Aorta (tissue), 5 donors: ENCODE results near the gene CEP128. TPM values are rescaled to one million over a fixed set of nuclear protein-coding genes. Genes with fewer than 3 reads are reported as not detected.
A peak's percentile ranks its signal among the peaks of the same experiment; 100 is the strongest.
"Not testable (repeated sequence)": the region's sequence is repeated elsewhere in the genome, so short reads cannot be mapped to it uniquely, and the experiment has no call there.

Source experiments
- ATAC-seq: fragments of 200-7000 bp; cut with Tn5 transposase; one replicate; pipeline ENCODE4 v1.9.1; 2022; ENCODE audit warnings: moderate library complexity; ENCODE audit not compliant: low FRiP score
- DNase-seq, 2 donors: peaks; one replicate each; pipeline ENCODE4 v3.0.0-alpha.2; 2020
- H3K27ac ChIP-seq, 2 donors: one replicate each; pipeline ENCODE4 v1.5.1; 2013; ENCODE audit warnings: low read length in 2 of 2, mild to moderate bottlenecking in 2 of 2, moderate library complexity in 2 of 2, control low read depth in 1 of 2, inconsistent platforms in 1 of 2, low read depth in 1 of 2
- H3K27me3 ChIP-seq, 2 donors: one replicate each; pipeline ENCODE4 v1.6.1; 2013; ENCODE audit warnings: control low read depth in 1 of 2, low read length in 1 of 2, mild to moderate bottlenecking in 1 of 2, moderate library complexity in 1 of 2; ENCODE audit not compliant: insufficient read depth in 2 of 2, control insufficient read depth in 1 of 2
- H3K36me3 ChIP-seq, 2 donors: one replicate each; pipeline ENCODE4 v1.6.1; 2013; ENCODE audit warnings: control low read depth in 1 of 2, low read length in 1 of 2, mild to moderate bottlenecking in 1 of 2; ENCODE audit not compliant: insufficient read depth in 2 of 2, control insufficient read depth in 1 of 2
- H3K4me1 ChIP-seq, 2 donors: one replicate each; pipeline ENCODE4 v1.6.1; 2013; ENCODE audit warnings: low read length in 2 of 2, control low read depth in 1 of 2, mild to moderate bottlenecking in 1 of 2, moderate library complexity in 1 of 2; ENCODE audit not compliant: insufficient read depth in 2 of 2, control insufficient read depth in 1 of 2
- H3K4me3 ChIP-seq, 2 donors: one replicate each; pipeline ENCODE4 v1.5.1; 2013; ENCODE audit warnings: low read length in 2 of 2, control low read depth in 1 of 2, mild to moderate bottlenecking in 1 of 2
- H3K9me3 ChIP-seq: one replicate; pipeline ENCODE4 v1.6.1; 2013; ENCODE audit warnings: mild to moderate bottlenecking, low read length; ENCODE audit not compliant: control insufficient read depth
- WGBS, 2 donors: extraction: QIAGEN DNeasy Blood & Tissue Kit; methylation state at CpG; one replicate each; pipeline ENCODE4 v1.1.7; 2013; 5-methylcytosine and 5-hydroxymethylcytosine counted together
- intact Hi-C, 2 donors: fragments of 100-400 bp; cut with DNase I; formaldehyde crosslinking; loops; one replicate each; pipeline versions ENCODE4 v1.14.2 to v1.15.0; 2022
- polyA plus RNA-seq, 2 donors: library from polyadenylated mRNA; stranded (reverse); fragments of 200-250 nt; gene quantifications; one replicate each; pipeline ENCODE4 v1.2.3, GENCODE V29; 2013
- total RNA-seq, 2 donors: library from RNA; stranded (reverse); fragmentation: NEBNext Ultra II Directional; extraction: Animal tissue kit (Norgen Biotek cat#: 25700); gene quantifications; one replicate each; pipeline ENCODE4 v1.2.1, GENCODE V29; 2021
- donor health status: healthy with polysubstance abuse.
- donor health status: Bipolar disorder and iron deficiency.
- donor health status: DM: no; HTN: no; CAD: no.
- donor health status: DM: no; HTN: no; CAD: no.
- donor health status: DM: yes; HTN: yes; CAD: no.

Gene CEP128
- total and polyA plus RNA-seq, 4 donors, result 0.95 to 8.4 (median 4.4) TPM

DNA sequence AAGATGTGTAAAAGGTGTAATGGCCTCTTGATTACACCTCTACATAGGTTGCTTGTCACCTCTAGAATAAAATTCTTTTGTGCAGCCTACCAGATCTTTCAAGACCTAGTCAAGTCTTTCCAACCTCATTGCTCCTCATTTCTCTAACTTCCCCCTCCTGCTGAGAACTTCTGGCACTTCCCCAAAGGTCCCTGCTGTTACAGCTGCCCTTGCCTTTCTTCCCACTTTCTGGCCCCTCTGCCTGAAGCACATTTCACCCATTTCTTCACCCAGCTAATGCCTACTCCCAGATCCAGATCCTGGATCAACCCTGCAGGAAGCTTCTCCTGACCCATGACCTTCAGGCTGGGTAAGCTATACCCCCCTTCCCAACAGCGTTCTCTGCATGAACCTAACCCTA, 15.4 kb upstream of the CEP128 start:
- Histone ChIP-seq H3K27me3 (peaks cover 0 to 2% of the 10 kb centered on the region in 2 donors), H3K9me3 (no peaks in the 10 kb centered on the region), H3K36me3 (no peaks in the 10 kb centered on the region), H3K4me3 (no peak overlapping the region), H3K4me1 (no peaks in the 10 kb centered on the region), H3K27ac (no peak overlapping the region)
- 67 to 75% methylated on average over 1 of the region's 1 CpG for WGBS, 2 donors
- intact Hi-C loops, result no loop called here
- DNase-seq (peak in 1 of 2 donors; percentile 53), ATAC-seq (no peak)

GRCh38 chr14:80956102-80956501, 14.6 kb upstream of the CEP128 start:
- WGBS, 2 donors, result 79 to 83% methylated on average over 2 of the region's 2 CpGs
- H3K4me3 ChIP-seq, result no peak overlapping the region

DNA sequence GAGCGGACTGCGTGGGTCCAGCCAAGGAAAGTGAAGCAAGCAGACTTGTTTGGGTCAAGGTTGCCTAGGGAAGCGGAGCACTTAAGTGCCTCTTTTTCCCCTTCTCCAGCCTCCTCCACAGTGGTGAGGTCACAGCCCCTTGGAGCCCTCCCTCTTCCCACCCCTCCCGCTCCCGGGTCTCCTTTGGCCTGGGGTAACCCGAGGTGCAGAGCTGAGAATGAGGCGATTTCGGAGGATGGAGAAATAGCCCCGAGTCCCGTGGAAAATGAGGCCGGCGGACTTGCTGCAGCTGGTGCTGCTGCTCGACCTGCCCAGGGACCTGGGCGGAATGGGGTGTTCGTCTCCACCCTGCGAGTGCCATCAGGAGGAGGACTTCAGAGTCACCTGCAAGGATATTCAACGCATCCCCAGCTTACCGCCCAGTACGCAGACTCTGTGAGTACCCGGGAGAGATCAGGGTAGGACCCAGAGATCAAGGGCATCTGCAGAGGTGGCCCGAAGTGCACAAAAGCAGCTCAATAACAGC, 13.9 kb upstream of the CEP128 start, which contains the start of gene TSHR:
TSS of gene TSHR (plus strand) at position 206 of the 526 bp plus-strand sequence. CDS start at position 266, 60 bp downstream.
- ATAC-seq, result peak; percentile 63
- 23 to 24% methylated on average over 21 of the region's 21 CpGs for WGBS, 2 donors
- no peaks in the 10 kb centered on the region for H3K4me1 ChIP-seq
- H3K36me3 ChIP-seq, result no peaks in the 10 kb centered on the region
- H3K4me3 ChIP-seq, result peak within 1 kb of the TSS; percentile 12 to 21
- H3K27ac ChIP-seq, result no peak within 1 kb of the TSS
- intact Hi-C loops, result loop anchor here (1.0 to 2.0 kb wide), 2 partner anchors 31 to 32 kb away; no protein-coding TSS in a partner anchor
- no peak for DNase-seq
- H3K27me3 ChIP-seq, result peaks cover 0 to 2% of the 10 kb centered on the region in 2 donors
- H3K9me3 ChIP-seq, result no peaks in the 10 kb centered on the region

More at GRCh38 chr14:80956102-80956501, 14.6 kb upstream of the CEP128 start:
- Histone ChIP-seq H3K9me3 (no peaks in the 10 kb centered on the region), H3K27me3 (peaks cover 0 to 2% of the 10 kb centered on the region in 2 donors), H3K36me3 (no peaks in the 10 kb centered on the region), H3K4me1 (no peaks in the 10 kb centered on the region), H3K27ac (no peak overlapping the region)
- ATAC-seq (no peak), DNase-seq (no peak)
- intact Hi-C loops, result no loop called here

GRCh38 chr14:80954687-80955299, 13.3 kb upstream of the CEP128 start:
- Histone ChIP-seq H3K27ac (no peak overlapping the region), H3K9me3 (no peaks in the 10 kb centered on the region), H3K4me3 (peak overlapping the region; percentile 12 to 21), H3K36me3 (no peaks in the 10 kb centered on the region), H3K4me1 (no peaks in the 10 kb centered on the region), H3K27me3 (peaks cover 0 to 2% of the 10 kb centered on the region in 2 donors)
- ATAC-seq, result peak; percentile 94
- intact Hi-C loops, result loop anchor here (1.0 to 2.0 kb wide), 2 partner anchors 32 to 33 kb away; no protein-coding TSS in a partner anchor
- WGBS, 2 donors, result 0 to 1% methylated on average over 29 of the region's 29 CpGs
- peak; percentile 84 to 91 for DNase-seq

DNA sequence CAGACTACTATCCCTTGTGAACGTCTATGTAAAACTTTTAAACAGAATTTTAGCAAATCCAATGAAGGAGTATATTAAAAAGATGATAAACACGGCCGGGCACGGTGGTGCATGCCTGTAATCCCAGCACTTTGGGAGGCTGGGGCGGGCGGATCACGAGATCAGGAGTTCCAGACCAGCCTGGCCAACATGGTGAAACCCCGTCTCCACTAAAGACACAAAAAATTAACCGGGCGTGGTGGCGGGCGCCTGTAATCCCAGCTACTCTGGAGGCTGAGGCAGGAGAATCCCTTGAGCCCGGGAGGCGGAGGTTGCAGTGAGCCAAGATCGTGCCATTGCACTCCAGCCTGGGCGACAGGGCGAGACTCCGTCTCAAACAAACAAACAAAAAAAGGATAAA, 11.7 kb upstream of the CEP128 start:
- H3K4me3 ChIP-seq, DNase-seq, H3K4me1 ChIP-seq, intact Hi-C loops, ATAC-seq, H3K27me3 ChIP-seq, H3K9me3 ChIP-seq, H3K27ac ChIP-seq, H3K36me3 ChIP-seq: not testable (repeated sequence)
- WGBS, 2 donors, result 82 to 83% methylated on average over 18 of the region's 18 CpGs

- DNase-seq, result no peak
- intact Hi-C loops, result no loop called here
- Histone ChIP-seq H3K27ac (no peak overlapping the region), H3K4me1 (no peaks in the 10 kb centered on the region), H3K4me3 (no peak overlapping the region), H3K9me3 (no peaks in the 10 kb centered on the region), H3K36me3 (no peaks in the 10 kb centered on the region), H3K27me3 (no peaks in the 10 kb centered on the region)
- WGBS, 2 donors, result 77 to 85% methylated on average over 4 of the region's 4 CpGs
- ATAC-seq, result no peak
Measured at GRCh38 chr14:80951491-80951890, 10.0 kb upstream of the CEP128 start.

- no peak for ATAC-seq
- Histone ChIP-seq H3K4me1 (no peaks in the 10 kb centered on the region), H3K27me3 (peaks cover 0 to 1% of the 10 kb centered on the region in 2 donors), H3K27ac (no peak overlapping the region), H3K4me3 (no peak overlapping the region), H3K36me3 (no peaks in the 10 kb centered on the region), H3K9me3 (no peaks in the 10 kb centered on the region)
- 0% methylated on average over 1 of the region's 1 CpG for WGBS, 2 donors
- intact Hi-C loops, result no loop called here
- no peak for DNase-seq
Measured at GRCh38 chr14:80948291-80948690, 6.8 kb upstream of the CEP128 start.

DNA sequence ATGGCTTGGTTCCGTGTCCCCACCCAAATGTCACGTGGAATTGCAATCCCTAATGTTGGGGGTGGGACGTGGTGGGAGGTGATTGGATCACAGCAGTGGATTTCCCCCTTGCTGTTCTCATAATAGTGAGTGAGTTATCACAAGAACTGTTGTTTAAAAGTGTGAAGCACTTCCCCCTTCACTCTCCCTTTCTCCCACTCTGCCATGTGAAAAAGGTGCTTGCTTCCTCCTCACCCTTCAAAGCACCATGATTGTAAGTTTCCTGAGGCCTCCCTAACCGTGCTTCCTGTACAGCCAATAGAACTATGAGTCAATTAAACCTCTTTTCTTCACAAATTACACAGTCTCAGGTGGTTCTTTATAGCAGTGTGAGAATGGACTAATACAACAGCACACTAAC, 5.3 kb upstream of the CEP128 start:
- Histone ChIP-seq H3K36me3 (no peaks in the 10 kb centered on the region), H3K27me3 (peaks cover 0 to 1% of the 10 kb centered on the region in 2 donors), H3K27ac (no peak overlapping the region), H3K9me3 (no peaks in the 10 kb centered on the region), H3K4me3 (no peak overlapping the region), H3K4me1 (no peaks in the 10 kb centered on the region)
- DNase-seq, result no peak
- no peak for ATAC-seq
- intact Hi-C loops, result no loop called here
- WGBS, 2 donors, result 68 to 72% methylated on average over 4 of the region's 4 CpGs

- DNase-seq (no peak), ATAC-seq (no peak)
- H3K4me1 ChIP-seq, result no peaks in the 10 kb centered on the region
- no peaks in the 10 kb centered on the region for H3K36me3 ChIP-seq
- no peak overlapping the region for H3K4me3 ChIP-seq
- intact Hi-C loops, result no loop called here
- 77 to 89% methylated on average over 1 of the region's 1 CpG for WGBS, 2 donors
- no peaks in the 10 kb centered on the region for H3K9me3 ChIP-seq
- H3K27ac ChIP-seq, result no peak overlapping the region
- H3K27me3 ChIP-seq, result peaks cover 0 to 1% of the 10 kb centered on the region in 2 donors
Measured at GRCh38 chr14:80946187-80946586, 4.6 kb upstream of the CEP128 start.
